ENCODE measurements around the gene JAKMIP1.

GRCh38 chr4:6207602-6208001 is 7.3 kb upstream of the JAKMIP1 start:
- TF ChIP-seq CTCF (IDR thresholded peaks at IDR 0.05) = no peak
- TF ChIP-seq POLR2AphosphoS5 (IDR thresholded peaks at IDR 0.05; ENCODE audit: low read depth, low read length) = no peak
